Mesenteric fat pad (tissue), 1 donor: ENCODE measurements around the gene AFF2. TPM values are rescaled to one million over a fixed set of nuclear protein-coding genes. Genes with fewer than 3 reads are reported as not detected.
"Not testable (repeated sequence)": the region's sequence is repeated elsewhere in the genome, so short reads cannot be mapped to it uniquely, and the experiment has no call there.

Source experiments
- DNase-seq: peaks from one replicate; pipeline ENCODE4 v3.0.0-alpha.2; 2020; ENCODE audit warnings: low spot score
- total RNA-seq: library from RNA; stranded (reverse); fragmentation: NEBNext Ultra II Directional; extraction: Animal tissue kit (Norgen Biotek cat#: 25700); gene quantifications from one replicate; pipeline ENCODE4 v1.2.1, GENCODE V29; 2021
- donor health status: DM: yes; HTN: yes; CAD: no.

The AFF2 gene
- total RNA-seq, 1 donor from 2014 or later: 6.0 TPM

GRCh38 chrX:148633218-148633908 is 132.9 kb downstream of the AFF2 start:
- DNase-seq: no peak

- no peak for DNase-seq
Measured at GRCh38 chrX:148634591-148634990, 134.2 kb downstream of the AFF2 start.

- no peak for DNase-seq
Measured at GRCh38 chrX:148643460-148643859, 143.0 kb downstream of the AFF2 start.

- no peak for DNase-seq
Measured at GRCh38 chrX:148647651-148648050, 147.2 kb downstream of the AFF2 start.

GRCh38 chrX:148649145-148649795 is 148.9 kb downstream of the AFF2 start:
- no peak for DNase-seq

- no peak for DNase-seq
Measured at GRCh38 chrX:148658115-148658730, 157.8 kb downstream of the AFF2 start.

GRCh38 chrX:148659481-148659880 is 159.1 kb downstream of the AFF2 start:
- DNase-seq: no peak

GRCh38 chrX:148661035-148661434 is 160.6 kb downstream of the AFF2 start:
- no peak for DNase-seq

- no peak for DNase-seq
Measured at GRCh38 chrX:148662014-148662413, 161.6 kb downstream of the AFF2 start.

- no peak for DNase-seq
Measured at GRCh38 chrX:148664171-148664570, 163.8 kb downstream of the AFF2 start.

- DNase-seq: no peak
Measured at GRCh38 chrX:148664995-148665394, 164.6 kb downstream of the AFF2 start.

GRCh38 chrX:148669175-148669574 is 168.8 kb downstream of the AFF2 start:
- DNase-seq: not testable (repeated sequence)

- no peak for DNase-seq
Measured at GRCh38 chrX:148670277-148670676, 169.9 kb downstream of the AFF2 start.

GRCh38 chrX:148672517-148672916 is 172.1 kb downstream of the AFF2 start:
- DNase-seq: no peak

- DNase-seq: no peak
Measured at GRCh38 chrX:148681605-148682004, 181.2 kb downstream of the AFF2 start.

- no peak for DNase-seq
Measured at GRCh38 chrX:148682206-148682605, 181.8 kb downstream of the AFF2 start.

- DNase-seq: no peak
Measured at GRCh38 chrX:148691456-148691855, 191.0 kb downstream of the AFF2 start.

- DNase-seq: no peak
Measured at GRCh38 chrX:148695255-148695654, 194.8 kb downstream of the AFF2 start.

- DNase-seq: no peak
Measured at GRCh38 chrX:148698221-148698620, 197.8 kb downstream of the AFF2 start.

- no peak for DNase-seq
Measured at GRCh38 chrX:148700021-148700420, 199.6 kb downstream of the AFF2 start.

- DNase-seq: no peak
Measured at GRCh38 chrX:148713981-148714380, 213.6 kb downstream of the AFF2 start.

GRCh38 chrX:148715361-148715760 is 214.9 kb downstream of the AFF2 start:
- DNase-seq: no peak

- DNase-seq: no peak
Measured at GRCh38 chrX:148722966-148723365, 222.5 kb downstream of the AFF2 start.
